Measurements from ENCODE around the gene SDK2.

The SDK2 gene

GRCh38 chr17:73650617-73651200, 6.5 kb upstream of the SDK2 start:
- no peak for DNase-seq (ENCODE audit: low read depth)

- DNase-seq (ENCODE audit: low read depth): no peak
These were observed 5.9 kb upstream of the SDK2 start for GRCh38 chr17:73650140-73650539.

- no peak for DNase-seq (ENCODE audit: low read depth)
These were observed 4.7 kb upstream of the SDK2 start for GRCh38 chr17:73648974-73649373.

GRCh38 chr17:73648543-73648820, 4.2 kb upstream of the SDK2 start:
- no peak for DNase-seq (ENCODE audit: low read depth)

GRCh38 chr17:73647772-73648542, 3.7 kb upstream of the SDK2 start:
- DNase-seq (ENCODE audit: low read depth): no peak

GRCh38 chr17:73647301-73647695, 3.1 kb upstream of the SDK2 start:
- no peak for DNase-seq (ENCODE audit: low read depth)

- no peak for DNase-seq (ENCODE audit: low read depth)
These were observed 2.4 kb upstream of the SDK2 start for GRCh38 chr17:73646409-73647300.

- DNase-seq (ENCODE audit: low read depth): no peak
These were observed 1.0 kb upstream of the SDK2 start for GRCh38 chr17:73645050-73645871.

- DNase-seq (ENCODE audit: low read depth): no peak
These were observed 447 bp downstream of the SDK2 start for GRCh38 chr17:73643852-73644144.

- no peak for DNase-seq (ENCODE audit: low read depth)
These were observed 1.0 kb downstream of the SDK2 start for GRCh38 chr17:73643001-73643851.

- DNase-seq (ENCODE audit: low read depth): no peak
These were observed 1.6 kb downstream of the SDK2 start for GRCh38 chr17:73642659-73643000.

GRCh38 chr17:73641826-73642600, 2.2 kb downstream of the SDK2 start:
- DNase-seq (ENCODE audit: low read depth): no peak

- DNase-seq (ENCODE audit: low read depth): no peak
These were observed 3.6 kb downstream of the SDK2 start for GRCh38 chr17:73640691-73641090.

- DNase-seq (ENCODE audit: low read depth): no peak
These were observed 4.3 kb downstream of the SDK2 start for GRCh38 chr17:73639932-73640331.

- no peak for DNase-seq (ENCODE audit: low read depth)
These were observed 4.9 kb downstream of the SDK2 start for GRCh38 chr17:73639322-73639721.

- no peak for DNase-seq (ENCODE audit: low read depth)
These were observed 5.7 kb downstream of the SDK2 start for GRCh38 chr17:73638556-73638955.

- DNase-seq (ENCODE audit: low read depth): no peak
These were observed 6.4 kb downstream of the SDK2 start for GRCh38 chr17:73637866-73638265.

GRCh38 chr17:73635101-73635817, 9.0 kb downstream of the SDK2 start:
- DNase-seq (ENCODE audit: low read depth): no peak

GRCh38 chr17:73634629-73635028, 9.6 kb downstream of the SDK2 start:
- no peak for DNase-seq (ENCODE audit: low read depth)

- no peak for DNase-seq (ENCODE audit: low read depth)
These were observed 10.5 kb downstream of the SDK2 start for GRCh38 chr17:73633736-73634135.

Data from stimulated activated CD8-positive, alpha-beta memory T cell treated with anti-CD3 and anti-CD28 coated beads, Interleukin-12 subunit alpha, Interleukin-12 subunit beta, amount 100 ng/mL, for 1 hour (primary cell).